Stomach (tissue), 9 donors: Measurements from ENCODE around the gene CYTH1. TPM values are rescaled to one million over a fixed set of nuclear protein-coding genes. Genes with fewer than 3 reads are reported as not detected.
A peak's percentile ranks its signal among the peaks of the same experiment; 100 is the strongest.

Source experiments
- DNase-seq, 2 donors: peaks; one replicate each; pipeline versions ENCODE4 v3.0.0 to v3.0.0-alpha.2; 2013 to 2019
- H3K27ac ChIP-seq, 5 donors: fragments of 200-600 bp in 4 of 5; sonication (generic) in 4 of 5; one replicate each; pipeline ENCODE4 v1.5.1; 2013 to 2019; ENCODE audit warnings: mild to moderate bottlenecking in 1 of 5, moderate library complexity in 1 of 5
- H3K27me3 ChIP-seq, 3 donors: fragments of 200-600 bp; sonication (generic); one replicate each; pipeline ENCODE4 v1.5.1; 2017 to 2019; ENCODE audit warnings: mixed run types in 1 of 3
- H3K36me3 ChIP-seq, 4 donors: fragments of 200-600 bp; sonication (generic); 1 replicate in 3 of 4; 2 replicates in 1 of 4; pipeline ENCODE4 v1.5.1; 2016 to 2019
- H3K4me1 ChIP-seq, 4 donors: fragments of 200-600 bp; sonication (generic); one replicate each; pipeline ENCODE4 v1.5.1; 2016 to 2019
- H3K4me3 ChIP-seq, 4 donors: fragments of 200-600 bp; sonication (generic) in 3 of 4; one replicate each; pipeline ENCODE4 v1.5.1; 2016 to 2019; ENCODE audit warnings: mild to moderate bottlenecking in 1 of 4
- H3K9me3 ChIP-seq, 4 donors: fragments of 200-600 bp; sonication (generic); one replicate each; pipeline ENCODE4 v1.5.1; 2016 to 2019
- CTCF ChIP-seq, 7 experiments: fragments of 450-650 bp in 4 of 7; fragments of 200-600 bp in 3 of 7; sonication (generic) in 3 of 7; IDR thresholded peaks; one replicate each; pipeline ENCODE4 v1.5.1; 2016 to 2019; ENCODE audit warnings: antibody characterized with exemption in 7 of 7, control low read depth in 2 of 7, mild to moderate bottlenecking in 1 of 7
- EP300 ChIP-seq: sonication (generic); formaldehyde crosslinking; IDR thresholded peaks from one replicate; pipeline ENCODE4 v1.6.1; 2017; ENCODE audit warnings: antibody characterized with exemption
- POLR2A ChIP-seq, 4 donors: fragments of 450-650 bp; IDR thresholded peaks; one replicate each; pipeline ENCODE4 v1.6.1; 2016; ENCODE audit warnings: antibody characterized with exemption in 4 of 4, control low read depth in 2 of 4, mild to moderate bottlenecking in 1 of 4, moderate library complexity in 1 of 4
- POLR2AphosphoS5 ChIP-seq, 3 donors: sonication (generic); formaldehyde crosslinking; IDR thresholded peaks; one replicate each; pipeline ENCODE4 v1.6.1; 2016; ENCODE audit warnings: antibody characterized with exemption in 3 of 3
- WGBS, 5 donors: extraction: QIAGEN DNeasy Blood & Tissue Kit in 3 of 5; methylation state at CpG; one replicate each; pipeline versions ENCODE4 v1.1.5 to v1.1.7; 2013 to 2018; 5-methylcytosine and 5-hydroxymethylcytosine counted together
- intact Hi-C: fragments of 100-400 bp; cut with DNase I; formaldehyde crosslinking; loops from one replicate; pipeline ENCODE4 v1.15.1; 2023; ENCODE audit warnings: low total_unique reads
- polyA plus RNA-seq, 3 donors: library from polyadenylated mRNA; stranded (reverse); fragments of 200-250 nt; gene quantifications; one replicate each; pipeline ENCODE4 v1.2.3, GENCODE V29; 2013
- total RNA-seq, 5 donors: library from RNA; depleted of rRNA; stranded (reverse); fragments of >200 nt; gene quantifications; one replicate each; pipeline versions ENCODE4 v1.1.0 to v1.2.3, GENCODE V29; 2014 to 2016
- donor health status: healthy with polysubstance abuse.
- donor health status: Bipolar disorder and iron deficiency.
- donor health status: healthy.

The CYTH1 gene
- total and polyA plus RNA-seq, 8 donors = 29.6 to 137 (median 55.9) TPM

GRCh38 chr17:78647032-78647431 is 135.0 kb downstream of the CYTH1 start:
- H3K27me3 ChIP-seq = peaks cover 0 to 17% (median 3%) of the 10 kb centered on the region in 3 donors
- no peak for TF ChIP-seq EP300
- TF ChIP-seq CTCF (IDR thresholded peaks at IDR 0.05) = no peak
- no peak for TF ChIP-seq POLR2A (IDR thresholded peaks at IDR 0.05)
- TF ChIP-seq POLR2AphosphoS5 (IDR thresholded peaks at IDR 0.05) = no peak
- no peak overlapping the region for H3K27ac ChIP-seq
- H3K9me3 ChIP-seq = peaks cover 0 to 14% (median 5%) of the 10 kb centered on the region in 4 donors
- no peaks in the 10 kb centered on the region for H3K36me3 ChIP-seq
- WGBS, 5 donors = 82 to 93% (median 90%) methylated on average over 8 of the region's 8 CpGs
- intact Hi-C loops = no loop called here
- no peak for DNase-seq
- H3K4me3 ChIP-seq = no peak overlapping the region
- no peaks in the 10 kb centered on the region for H3K4me1 ChIP-seq

DNA sequence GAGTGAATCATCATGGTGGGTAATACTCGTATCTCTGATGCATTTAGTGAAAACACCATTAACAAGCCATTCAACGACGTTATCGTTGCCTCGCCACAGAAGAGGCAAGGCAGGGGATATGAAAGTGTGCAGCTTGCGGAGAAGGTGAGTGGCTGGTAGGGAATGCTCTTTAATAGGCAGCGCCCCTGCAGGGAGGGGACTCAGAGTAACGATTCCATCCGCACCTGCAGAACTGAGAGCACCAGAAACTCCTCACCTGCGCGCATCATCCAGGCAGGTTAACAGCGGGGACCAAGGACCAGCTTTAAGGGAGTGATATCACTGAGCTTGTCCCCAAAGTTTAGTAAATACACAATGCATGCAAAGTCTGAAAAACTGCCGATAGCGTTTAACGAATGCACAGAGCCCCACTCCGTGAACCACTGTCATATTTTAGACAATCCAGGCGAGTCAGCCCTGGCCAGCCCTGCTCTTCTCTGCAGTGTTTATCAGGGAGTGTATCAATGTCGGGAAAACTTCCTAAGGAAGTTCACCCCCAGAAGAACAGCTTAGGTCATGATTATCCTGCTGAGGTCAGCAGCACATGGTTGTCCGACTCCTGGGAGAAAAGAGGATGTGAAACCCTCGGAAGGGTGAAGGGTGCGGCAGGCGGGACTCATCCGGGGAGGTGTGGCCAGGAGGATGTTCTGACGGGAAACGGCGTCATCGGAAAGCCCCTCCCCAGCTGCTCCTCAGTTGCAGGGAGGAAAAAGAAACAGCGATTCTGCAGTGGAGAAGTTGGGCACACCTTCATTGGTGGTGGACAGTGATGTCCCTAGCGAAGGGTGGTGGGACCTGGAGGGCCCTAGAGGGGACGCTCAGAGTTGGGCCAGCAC is 136.4 kb downstream of the CYTH1 start:
- no peaks in the 10 kb centered on the region for H3K4me1 ChIP-seq
- no peaks in the 10 kb centered on the region for H3K36me3 ChIP-seq
- peak; percentile 57 to 83 for DNase-seq
- peaks cover 0 to 17% (median 3%) of the 10 kb centered on the region in 3 donors for H3K27me3 ChIP-seq
- 59 to 72% (median 65%) methylated on average over 30 of the region's 30 CpGs for WGBS, 5 donors
- intact Hi-C loops = no loop called here
- H3K4me3 ChIP-seq = no peak overlapping the region
- peaks cover 0 to 14% (median 5%) of the 10 kb centered on the region in 4 donors for H3K9me3 ChIP-seq
- TF ChIP-seq POLR2AphosphoS5 (IDR thresholded peaks at IDR 0.05) (peak in 2 of 3 donors; percentile 4 to 19), CTCF (IDR thresholded peaks at IDR 0.05) (no peak)
- H3K27ac ChIP-seq = peak overlapping the region in 3 of 5 donors; percentile 8 to 66 (median 60)

DNA sequence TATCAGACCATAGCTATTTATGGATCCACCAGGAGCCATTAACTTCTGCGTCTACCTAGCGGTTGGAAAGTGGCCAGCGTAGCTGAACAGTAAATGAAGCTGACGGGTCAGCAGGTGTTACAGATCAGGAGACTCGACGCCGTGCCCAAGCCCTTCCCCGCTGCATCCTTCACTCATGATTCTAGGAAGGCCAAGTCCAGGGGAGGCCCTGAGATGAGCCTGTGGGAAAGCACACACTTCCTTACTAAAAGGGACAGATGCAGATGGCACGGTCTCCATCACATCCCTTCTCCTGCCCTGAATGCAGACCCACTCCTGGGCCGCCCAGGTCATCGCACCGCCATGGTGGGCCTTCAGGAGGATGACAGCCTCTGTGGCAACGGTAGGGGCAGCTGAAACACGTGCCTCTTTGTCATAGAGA is 137.1 kb downstream of the CYTH1 start:
- Histone ChIP-seq H3K27ac (no peak overlapping the region), H3K4me1 (no peaks in the 10 kb centered on the region), H3K4me3 (no peak overlapping the region), H3K36me3 (no peaks in the 10 kb centered on the region), H3K27me3 (peaks cover 0 to 13% (median 3%) of the 10 kb centered on the region in 3 donors), H3K9me3 (peaks cover 0 to 14% (median 5%) of the 10 kb centered on the region in 4 donors)
- TF ChIP-seq POLR2AphosphoS5 (IDR thresholded peaks at IDR 0.05) (no peak), POLR2A (IDR thresholded peaks at IDR 0.05) (no peak), EP300 (no peak), CTCF (IDR thresholded peaks at IDR 0.05) (no peak)
- intact Hi-C loops = no loop called here
- 86 to 89% (median 87%) methylated on average over 14 of the region's 14 CpGs for WGBS, 5 donors
- DNase-seq = no peak

- 63 to 80% (median 71%) methylated on average over 8 of the region's 8 CpGs for WGBS, 5 donors
- intact Hi-C loops = no loop called here
- no peaks in the 10 kb centered on the region for H3K4me1 ChIP-seq
- TF ChIP-seq EP300 = no peak
- no peak for TF ChIP-seq CTCF (IDR thresholded peaks at IDR 0.05)
- no peak for TF ChIP-seq POLR2A (IDR thresholded peaks at IDR 0.05)
- no peak for TF ChIP-seq POLR2AphosphoS5 (IDR thresholded peaks at IDR 0.05)
- H3K27ac ChIP-seq = no peak overlapping the region
- H3K27me3 ChIP-seq = peaks cover 0 to 9% (median 3%) of the 10 kb centered on the region in 3 donors
- H3K4me3 ChIP-seq = no peak overlapping the region
- no peak for DNase-seq
- H3K9me3 ChIP-seq = peaks cover 0 to 14% (median 5%) of the 10 kb centered on the region in 4 donors
- H3K36me3 ChIP-seq = no peaks in the 10 kb centered on the region
These were observed 137.8 kb downstream of the CYTH1 start for GRCh38 chr17:78644224-78644623.
